Activated CD8-positive, alpha-beta memory T cell treated with anti-CD3 and anti-CD28 coated beads for 4 hours (primary cell): ENCODE data around the gene CAMK1D.

Source experiments
- DNase-seq, 2 donors: peaks; one replicate each; pipeline ENCODE4 v3.0.0-alpha.2; 2020; ENCODE audit warnings: low read depth in 2 of 2

CAMK1D gene

DNA sequence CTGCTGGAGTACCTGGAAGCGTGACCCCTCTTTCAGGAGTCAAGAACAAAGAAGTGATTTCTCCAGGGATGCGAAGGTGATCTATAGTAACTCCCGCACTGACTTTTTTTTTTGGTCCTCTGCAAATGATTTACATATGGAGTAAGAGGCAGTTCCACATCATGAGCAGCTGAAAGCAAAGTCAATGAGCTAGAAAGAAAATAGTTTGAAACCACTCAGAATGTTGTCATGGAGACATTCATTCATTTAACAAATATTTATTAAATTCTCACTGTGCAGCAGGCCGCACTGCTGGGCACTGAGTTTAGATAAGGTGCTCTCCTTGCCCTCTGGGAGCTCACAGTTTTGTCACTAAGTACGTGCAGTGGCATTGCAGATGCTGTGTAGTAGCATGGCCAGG is 206.7 kb downstream of the CAMK1D start:
- no peak for DNase-seq

DNA sequence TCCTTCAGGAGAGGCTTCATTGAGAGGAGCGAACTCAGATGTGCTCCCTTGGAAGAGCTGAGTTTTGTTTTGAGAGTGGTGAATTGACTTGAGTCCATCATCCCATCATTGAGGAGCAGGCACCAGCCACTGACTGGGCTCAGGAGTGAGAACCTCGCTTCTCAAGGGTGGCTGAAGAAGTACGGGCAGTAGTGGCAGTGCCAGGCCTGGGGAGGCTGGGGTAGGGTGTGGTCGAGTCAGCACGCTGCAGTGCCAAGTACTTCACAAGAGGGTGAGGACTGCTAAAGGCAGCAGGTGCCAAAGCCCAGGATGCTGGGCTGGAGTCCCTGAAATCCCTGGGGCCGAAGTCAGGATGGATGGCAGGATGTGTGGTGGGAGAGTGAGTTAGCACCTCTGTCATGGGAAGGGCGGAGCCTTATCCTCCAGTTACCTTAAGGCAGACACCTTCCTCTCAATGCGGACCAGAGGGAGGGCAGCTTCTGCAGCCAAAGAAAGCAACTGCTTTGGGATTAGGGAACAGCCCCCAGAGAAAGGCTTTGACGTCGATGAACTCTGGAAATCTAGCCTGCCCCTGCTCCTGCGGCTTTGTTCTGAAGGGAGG is 210.3 kb downstream of the CAMK1D start:
- DNase-seq = no peak

DNA sequence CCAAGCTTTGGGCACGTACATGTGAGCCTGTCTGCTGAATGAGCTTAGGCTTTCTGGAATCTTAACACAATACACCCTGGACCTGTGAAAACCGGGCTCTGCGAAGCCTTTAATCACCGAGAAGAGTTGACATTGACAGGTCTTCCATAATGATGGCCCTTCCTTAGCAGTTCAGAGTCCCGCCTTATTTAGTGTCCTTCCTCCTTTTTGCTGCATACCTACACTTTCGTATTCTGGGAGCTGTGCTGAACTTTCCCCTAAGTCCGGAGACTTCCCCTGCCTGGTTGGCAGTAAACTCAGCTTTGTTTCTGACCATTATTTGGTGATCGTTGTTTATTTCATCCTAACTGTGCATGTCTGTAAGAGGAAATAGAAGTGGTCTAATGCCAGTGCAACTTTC is 212.0 kb downstream of the CAMK1D start:
- no peak for DNase-seq

DNA sequence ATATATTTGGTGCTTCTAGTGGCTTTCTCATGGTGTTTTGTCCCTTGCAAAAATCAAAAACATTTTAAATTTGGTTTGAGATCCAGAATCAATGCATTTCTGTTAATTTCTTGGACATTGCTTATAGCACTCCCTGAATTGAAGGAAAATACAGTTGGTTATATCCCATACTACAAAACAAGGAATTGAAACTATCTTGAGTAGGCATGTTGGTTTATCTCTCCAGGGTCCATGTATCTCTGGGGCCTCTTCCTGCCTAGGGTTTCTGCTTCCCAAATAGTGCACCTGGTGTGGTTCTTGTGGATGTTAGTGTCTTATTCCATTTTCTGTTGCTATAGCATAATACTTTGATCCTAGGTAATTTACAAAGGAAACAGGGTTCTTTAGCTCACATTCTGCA is 212.4 kb downstream of the CAMK1D start:
- DNase-seq = no peak

DNA sequence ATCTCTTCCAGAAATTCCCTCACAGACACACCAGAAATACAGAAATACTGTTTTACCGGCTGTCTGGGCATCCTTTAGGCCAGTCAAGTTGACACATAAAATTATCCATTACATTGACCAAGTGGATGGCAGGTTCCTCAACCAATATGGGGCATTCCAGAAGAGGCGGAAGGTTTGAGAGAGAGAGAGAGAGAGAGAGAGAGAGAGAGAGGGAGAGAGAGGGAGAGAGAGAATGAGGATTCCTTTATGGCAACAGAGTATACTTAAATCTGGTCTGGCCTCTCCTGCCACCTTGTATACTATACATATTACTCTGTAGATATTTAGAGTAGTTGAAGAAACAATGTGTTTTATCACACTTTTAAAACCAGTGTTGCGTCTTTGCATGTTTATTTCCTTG is 214.1 kb downstream of the CAMK1D start:
- DNase-seq = no peak

DNA sequence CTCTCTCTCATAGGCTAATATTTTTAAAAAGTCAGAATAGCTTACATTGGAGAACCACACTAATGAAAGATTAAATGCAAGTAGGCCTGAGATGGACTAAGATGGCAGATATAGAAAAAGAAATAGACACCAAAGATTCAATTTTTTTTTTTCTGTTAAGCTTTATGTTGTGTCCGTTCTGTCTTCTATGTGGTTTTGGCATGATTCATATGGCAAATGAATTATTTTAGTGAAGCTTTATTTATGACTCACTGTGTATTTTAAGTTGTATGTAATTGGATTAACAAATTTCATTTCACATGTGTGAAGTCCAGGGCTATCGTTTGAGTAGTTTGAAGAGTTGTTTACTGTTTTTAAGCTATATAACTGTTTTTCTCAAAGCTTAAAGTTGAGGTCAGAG is 214.8 kb downstream of the CAMK1D start:
- no peak for DNase-seq

DNA sequence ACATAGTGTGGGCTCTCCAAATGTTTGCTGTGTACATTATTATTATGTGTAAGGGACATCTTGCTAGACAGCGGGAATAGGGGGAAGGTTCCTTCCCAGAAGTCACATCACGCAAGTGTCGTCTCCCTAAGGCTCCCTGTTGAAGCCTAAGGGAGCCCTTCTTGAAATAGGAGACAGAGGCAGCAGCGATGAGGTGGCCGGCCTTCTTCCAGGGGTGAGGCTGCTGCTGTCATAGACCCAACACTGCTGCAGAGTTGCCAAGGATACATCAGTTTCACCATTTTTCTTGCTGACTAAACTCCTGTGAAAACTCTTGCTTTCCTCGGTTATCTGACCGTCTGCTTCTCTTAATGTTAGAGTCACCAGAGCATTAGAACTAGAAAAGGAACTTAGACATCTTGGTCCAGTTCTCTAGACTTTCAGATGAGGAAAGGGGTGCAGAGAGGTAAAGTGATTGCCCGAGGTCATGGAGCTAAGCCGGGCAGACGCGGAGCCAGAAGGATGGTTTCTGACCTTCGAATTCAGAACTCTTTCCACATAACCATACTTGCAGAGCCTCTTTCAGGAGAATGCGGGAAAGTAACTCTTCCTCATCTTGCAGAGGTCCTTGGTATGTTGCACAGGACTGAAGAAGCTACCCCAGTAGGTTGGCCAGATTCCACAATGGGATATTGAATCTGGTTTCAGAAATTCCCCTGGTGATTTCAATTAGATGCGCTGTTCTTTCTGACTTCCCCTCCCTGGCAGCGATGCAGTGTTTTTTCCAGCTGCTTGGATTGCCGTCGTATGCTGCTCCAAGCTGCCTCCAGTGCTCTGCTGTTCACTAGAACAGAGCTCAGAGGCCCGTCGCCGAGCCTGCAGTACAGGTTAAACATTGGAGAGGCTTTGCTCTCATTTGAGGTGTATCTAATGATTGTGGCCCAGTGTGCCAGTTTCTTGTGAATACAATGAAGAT is 217.1 kb downstream of the CAMK1D start:
- DNase-seq = no peak

DNA sequence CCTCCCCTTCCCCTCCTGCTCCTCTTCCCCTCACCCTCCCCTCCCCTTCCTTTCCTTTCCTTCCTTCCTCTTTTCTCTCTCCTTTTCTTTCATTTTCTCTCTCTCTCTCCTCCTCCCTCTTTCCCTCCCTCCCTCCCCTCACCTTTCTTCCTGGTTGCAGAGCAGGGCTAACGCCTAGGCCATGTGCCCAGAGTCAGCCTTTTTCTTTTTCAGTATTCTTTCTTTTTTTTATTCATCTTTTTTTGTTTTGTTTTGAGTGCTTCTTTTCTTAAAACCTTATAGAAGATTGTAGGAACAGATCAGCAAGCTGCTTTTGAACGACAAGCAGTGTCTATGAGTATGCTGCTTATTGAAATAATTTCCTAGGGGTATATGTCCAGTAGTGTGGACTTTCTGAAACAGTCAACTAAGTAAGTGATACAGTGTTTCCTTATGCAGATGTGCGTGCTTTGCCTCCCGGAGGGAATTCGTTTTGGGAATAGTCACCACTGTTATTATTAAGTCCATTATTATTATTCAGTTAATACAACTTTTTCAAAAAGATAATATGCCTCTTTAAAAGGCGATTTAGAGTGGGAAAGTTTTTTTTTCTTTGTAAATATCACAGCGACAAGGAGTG is 219.2 kb downstream of the CAMK1D start:
- DNase-seq = no peak

DNA sequence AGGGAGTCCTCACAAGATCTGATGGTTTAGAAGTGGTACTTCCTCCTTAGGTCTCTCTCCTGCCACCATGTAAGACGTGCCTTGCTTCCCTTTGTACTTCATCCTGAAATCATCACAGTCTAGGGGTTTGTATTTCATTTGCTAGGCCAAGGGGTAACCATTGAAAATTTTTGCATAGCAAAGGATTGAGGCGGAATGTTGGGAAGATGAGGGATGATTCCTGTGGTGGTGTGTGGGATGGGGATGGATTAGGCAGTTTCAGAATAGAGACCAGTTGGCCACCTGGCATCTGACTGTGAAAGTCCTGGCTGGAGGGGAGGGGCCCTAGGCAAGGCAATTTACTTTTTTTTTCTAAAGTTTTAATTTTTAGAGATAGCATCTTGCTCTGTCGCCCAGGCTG is 222.9 kb downstream of the CAMK1D start:
- no peak for DNase-seq

DNA sequence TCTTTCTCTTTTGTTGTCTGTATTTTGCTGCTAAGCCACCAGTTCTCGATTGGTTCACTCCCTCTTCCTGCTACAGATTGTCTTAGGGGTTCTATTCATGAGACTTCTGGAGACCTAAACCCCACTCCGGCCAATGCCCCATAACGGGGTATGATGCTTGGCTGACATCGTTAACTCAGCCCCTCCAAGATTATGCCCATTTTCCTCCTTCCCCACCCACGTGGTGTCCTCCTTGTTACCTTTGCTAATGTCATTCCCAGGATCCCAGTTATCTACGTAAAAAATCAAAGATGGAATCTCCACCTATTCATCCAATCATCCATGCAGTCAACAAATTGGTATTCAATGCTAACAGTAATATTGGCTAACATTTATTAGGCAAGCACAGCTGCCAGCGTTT is 228.3 kb downstream of the CAMK1D start:
- DNase-seq = no peak

DNA sequence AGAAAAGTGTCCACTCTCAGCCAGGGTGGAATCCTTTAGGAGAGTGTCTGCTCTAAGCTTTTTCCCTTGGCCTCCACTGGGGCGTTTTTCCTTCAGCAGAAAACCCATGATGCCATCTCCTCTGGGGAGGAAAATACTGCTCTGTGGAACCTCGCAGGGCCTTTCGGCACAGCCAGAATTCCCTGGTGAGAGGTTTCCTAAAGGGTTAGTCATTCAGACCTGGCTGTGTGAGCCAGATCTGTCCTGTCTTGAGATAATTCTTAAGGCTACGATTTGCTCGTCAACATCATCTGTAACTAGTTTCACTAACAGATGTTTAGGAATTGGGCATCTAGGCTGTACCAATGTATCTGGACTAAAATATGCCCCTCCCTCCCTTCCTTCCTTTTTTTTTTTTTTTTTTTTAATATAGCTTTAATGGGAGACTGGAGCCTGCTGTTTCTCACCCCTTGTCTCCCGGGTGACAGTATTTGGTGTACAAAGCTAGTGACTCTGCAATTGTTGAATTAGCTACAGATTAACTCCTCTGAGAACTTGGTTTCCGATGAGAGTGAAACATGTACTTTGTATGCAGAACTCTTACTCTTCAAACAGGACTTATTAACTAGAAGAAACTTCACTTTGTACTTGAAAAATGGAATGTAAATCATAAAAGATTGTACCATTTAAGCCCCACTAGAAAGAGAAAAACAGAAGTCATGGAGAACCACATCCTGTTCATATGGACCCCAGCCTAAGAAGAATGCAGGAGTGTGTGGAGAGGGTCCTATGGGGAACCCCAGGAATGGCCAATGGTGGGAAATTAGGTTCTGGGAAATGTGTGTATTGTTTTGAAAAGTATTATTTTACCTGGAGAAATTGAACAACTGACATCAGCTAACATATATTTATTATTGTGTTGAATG is 230.9 kb downstream of the CAMK1D start:
- DNase-seq = no peak

DNA sequence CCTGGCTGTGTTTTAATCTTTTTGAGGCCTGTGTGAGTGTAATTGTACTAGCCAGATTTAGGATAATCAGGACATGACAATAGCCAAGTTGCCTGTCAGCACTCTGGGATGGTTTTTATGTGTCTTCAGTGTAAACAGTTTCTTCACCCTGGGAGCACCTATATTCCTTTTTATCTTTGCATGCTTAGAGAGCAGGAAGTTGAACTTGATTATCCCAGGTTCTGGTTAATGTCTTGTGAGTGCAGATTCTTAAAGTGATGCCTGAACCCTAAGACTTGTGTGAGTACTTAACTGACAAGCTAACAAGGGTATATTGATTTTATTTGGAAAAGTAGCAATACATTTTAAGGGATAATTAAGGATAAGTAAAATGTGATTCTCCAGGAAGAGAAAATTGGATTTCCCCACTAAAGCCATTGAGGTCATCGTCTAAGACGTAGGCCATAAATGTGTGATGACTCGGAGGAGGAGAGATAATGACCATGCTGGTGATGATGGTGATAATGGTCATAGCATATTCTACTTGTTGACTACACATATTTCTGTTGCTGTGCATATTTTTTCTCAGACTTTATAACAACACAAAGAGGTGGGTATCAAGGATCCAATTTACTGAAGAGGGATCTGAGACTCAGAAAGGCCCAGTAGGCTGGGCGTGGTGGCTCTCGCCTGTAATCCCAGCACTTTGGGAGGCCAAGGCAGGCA is 234.7 kb downstream of the CAMK1D start:
- DNase-seq = no peak

DNA sequence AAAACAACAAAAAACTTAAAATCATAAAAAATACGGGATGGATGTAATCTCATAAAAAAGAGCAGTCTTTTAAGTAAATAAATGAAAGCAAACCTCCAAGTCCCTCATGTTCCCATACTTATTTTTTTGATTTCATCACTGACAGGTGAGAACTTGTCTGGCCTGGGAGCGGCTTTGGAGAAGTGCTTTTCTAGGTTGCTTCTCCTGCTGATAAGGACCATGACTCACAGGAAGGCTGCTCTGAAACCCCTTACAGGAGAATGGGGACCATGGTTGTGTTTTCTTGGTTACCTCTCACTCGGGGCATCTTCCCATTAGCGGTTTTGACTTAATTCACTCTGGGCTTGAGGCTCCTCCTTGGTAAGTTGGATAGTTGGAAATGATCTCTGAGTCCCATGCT is 237.4 kb downstream of the CAMK1D start:
- no peak for DNase-seq

DNA sequence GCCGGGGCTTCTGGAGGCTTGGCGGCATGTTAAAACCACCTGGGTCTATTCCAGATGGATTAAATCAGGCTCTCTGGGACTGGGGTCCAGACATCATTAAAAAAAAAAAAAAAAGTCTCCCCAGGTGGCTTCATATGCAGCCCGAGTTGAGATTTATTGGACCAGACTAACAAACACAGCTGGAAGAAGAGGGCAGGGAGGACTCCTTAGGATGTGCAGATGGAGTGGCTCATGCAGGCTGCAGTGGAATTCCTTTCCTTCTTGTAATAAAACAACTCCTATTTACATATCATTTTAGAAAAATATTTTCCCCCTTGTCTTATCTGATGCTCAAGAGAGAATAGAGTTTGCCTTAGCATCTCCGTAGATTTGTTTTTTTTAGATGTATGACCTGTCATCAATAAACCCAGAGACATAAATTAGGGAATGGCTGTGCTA is 238.1 kb downstream of the CAMK1D start:
- DNase-seq = no peak

DNA sequence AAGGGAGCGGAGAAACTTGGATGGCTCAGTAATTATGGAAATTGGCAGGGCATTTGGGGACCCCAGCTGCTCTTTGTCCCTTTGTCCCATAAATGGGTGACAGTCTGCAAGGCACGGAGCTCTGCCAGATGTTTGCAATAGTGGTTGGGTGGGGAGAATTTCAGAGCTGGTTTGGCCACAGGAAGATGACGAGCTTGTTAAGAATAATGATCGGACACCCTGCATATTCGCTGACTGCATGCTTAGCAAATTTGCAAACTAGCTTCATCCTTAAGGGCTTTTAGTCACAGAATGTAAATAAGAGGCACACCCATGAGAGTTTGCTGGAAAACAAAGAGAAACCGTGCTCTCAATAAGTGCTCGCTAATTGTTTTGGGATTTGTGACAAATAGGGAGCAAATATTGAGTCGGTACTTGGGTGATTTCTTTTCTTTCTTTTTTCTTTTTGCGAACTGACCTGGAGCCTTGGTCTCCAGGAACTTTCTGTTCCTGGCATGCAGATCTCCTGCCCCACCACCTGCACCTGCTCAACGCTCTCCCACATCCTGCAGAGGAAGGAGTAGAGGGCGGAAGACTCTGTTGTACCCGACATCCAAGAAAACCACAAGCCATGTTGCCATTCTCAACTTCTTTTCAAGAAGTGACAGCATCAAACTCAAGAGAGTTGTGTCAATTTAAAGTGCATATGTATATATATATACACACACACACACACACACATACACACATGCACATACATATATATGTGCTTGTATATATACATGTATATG is 238.9 kb downstream of the CAMK1D start:
- no peak for DNase-seq

DNA sequence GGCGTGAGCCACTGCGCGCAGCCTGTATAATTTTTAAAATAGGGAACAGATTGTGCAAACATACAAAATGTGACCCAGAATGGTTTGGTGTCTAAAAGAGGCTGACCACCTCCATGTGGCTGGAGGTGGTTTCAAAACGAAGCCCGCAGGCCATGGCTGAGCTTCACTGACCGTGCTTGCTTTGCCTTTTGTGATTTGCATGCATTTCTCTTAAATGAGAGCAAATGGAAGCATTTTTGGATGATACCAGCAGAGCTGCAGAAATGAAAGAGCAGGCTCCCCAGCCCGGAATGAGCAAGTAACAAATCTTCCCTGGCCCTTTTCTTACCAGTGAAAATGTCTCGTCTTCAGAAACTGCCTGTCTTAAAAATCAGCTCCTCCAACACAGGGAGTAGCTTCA is 239.9 kb downstream of the CAMK1D start:
- no peak for DNase-seq

DNA sequence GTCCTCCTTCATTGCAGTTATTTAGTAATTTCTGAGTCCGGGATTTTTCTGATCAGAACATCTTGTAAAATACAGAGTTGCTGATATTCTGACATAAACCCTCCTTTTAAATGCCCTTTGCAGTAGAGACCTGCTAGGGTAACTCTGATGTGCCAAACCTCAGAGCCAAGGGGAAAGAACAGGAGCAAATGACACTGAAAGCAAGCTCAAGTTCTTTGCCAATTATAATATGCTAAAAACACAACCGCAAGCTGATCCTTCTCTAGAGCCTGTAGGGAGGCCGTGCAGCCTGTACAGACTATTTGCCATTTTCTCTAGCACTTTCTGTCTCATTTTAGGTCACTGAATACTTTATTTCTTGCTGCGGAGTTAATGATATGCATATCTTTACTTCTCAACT is 240.4 kb downstream of the CAMK1D start:
- no peak for DNase-seq

DNA sequence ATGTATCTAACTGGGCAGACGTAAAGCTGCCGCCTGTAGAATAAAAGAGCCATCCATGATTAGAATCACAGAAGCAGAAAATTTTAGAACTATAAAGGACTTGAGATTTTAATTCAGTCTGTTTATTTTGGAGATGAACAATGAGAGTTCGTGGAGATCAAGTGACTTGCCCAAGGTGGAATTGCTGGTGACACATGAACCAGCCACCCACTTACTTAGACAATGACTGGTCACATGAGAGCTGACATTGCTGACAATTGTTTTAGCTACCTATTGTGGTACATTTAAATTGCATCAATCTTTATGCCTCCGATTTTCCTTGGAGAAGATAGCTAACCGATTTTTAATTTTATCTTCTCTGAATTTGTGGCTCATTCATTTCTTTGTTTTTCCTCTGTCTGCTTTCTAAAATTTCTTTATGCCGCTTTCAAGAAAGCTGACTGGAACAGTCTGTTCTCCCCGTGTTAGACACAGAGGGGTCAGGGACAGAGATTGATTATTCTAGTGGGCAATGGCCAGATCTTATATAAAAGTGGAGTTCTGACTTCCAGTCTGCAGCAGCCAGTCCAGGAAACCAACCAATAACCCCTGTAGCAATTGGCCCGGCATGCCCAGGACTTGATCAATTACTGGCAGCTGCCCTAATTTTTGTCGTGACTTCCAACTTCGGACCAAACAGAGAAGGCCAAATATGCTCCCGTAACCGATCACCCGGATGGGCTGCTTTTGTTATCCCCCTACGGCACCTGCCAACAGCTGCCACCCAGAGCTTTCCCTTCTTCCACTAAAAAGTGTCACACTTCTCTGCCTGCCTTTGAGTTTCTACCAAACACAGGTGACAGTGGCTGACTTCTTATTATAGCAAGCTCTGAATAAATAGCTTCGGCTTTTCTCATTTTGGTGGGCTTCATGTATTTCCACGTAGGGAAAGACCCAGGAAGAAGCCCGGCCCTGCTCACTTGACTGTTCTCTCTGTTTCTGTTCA is 241.6 kb downstream of the CAMK1D start:
- no peak for DNase-seq

DNA sequence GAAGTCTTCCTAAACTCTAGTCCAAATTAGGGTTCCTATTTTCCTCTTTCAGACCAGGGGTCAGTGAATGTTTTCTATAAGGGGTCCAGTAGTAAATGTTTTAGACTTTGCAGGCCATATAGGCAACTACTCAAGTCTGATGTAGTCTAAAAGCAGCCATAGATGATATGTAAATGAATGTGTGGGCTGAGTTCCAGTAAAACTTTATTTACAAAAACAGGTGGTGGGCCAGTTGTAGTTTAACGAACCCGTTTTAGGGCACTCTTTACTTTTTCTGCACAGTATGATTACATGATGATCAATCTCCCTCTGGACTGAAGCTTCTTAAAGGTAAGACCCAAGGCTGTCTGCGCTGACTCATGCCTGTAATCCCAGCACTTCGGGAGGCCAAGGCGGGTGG is 243.6 kb downstream of the CAMK1D start:
- DNase-seq = no peak
